HK-2 (cell line): ENCODE data around the gene CNTN2.

Experiments
- DNase-seq: peaks from one replicate; pipeline ENCODE4 v3.0.0-alpha.2; 2018; ENCODE audit not compliant: unreplicated experiment

The CNTN2 gene

DNA sequence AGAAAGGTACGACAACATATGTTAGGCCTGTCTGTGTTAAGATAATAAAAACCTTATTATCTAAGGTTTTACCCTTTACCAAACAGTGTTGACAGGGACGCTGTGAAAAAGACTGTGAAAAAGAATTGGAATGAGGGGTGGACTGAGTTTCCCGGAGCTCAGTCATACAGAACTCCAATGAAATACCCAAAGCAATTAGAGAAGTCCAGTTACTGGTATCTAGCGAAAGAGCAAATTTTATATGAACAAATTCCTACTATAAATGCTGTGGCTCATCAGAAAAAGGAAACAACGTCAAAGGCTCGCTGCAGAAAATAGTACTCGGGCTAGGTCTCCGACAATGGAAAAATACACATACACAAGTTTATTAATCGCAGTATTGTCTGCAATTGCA is 79.5 kb downstream of the CNTN2 start:
- DNase-seq, result no peak

DNA sequence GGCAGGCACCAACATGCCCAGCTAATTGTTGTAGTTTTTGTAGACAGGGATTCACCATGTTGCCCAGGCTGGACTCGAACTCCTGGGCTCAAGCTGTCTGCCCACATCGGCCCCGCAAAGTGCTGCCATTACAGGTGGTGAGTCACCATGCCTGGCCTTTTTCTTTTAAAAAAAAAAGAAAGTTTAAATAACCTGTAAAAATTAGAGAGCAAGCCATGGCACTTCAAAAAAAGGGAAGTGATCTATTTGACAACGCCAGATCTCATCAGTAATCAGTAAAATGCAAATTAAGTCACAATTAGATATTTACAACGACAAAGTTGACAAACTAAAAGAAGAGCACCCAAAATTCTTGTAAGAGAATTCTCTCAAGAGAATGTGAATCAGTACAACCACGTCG is 81.7 kb downstream of the CNTN2 start:
- no peak for DNase-seq

DNA sequence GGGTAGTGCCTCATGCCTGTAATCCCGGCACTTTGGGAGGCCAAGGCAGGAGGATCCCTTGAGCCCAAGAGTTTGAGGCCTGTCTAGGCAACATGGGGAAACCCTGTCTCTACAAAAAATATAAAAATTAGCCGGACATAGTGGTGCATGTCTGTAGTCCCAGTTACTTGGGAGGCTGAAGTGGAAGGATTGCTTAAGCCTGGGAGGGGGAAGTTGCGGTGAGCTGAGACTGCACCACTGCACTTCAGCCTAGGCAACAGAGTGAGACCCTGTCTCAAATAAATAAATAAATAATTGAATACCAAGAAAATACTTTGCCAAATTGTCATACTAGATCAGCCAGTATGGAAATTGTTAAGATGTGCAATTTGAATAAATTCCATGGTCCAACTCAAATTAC is 84.6 kb downstream of the CNTN2 start:
- no peak for DNase-seq
